Measurements from ENCODE around the gene COX5A. TPM values are rescaled to one million over a fixed set of nuclear protein-coding genes. Genes with fewer than 3 reads are reported as not detected.

The COX5A gene
- 224 TPM for polyA plus RNA-seq (2013, experiment 1 of 4)
- polyA plus RNA-seq (2013, experiment 2 of 4), result 224 TPM
- 240 TPM for polyA plus RNA-seq (2013, experiment 3 of 4)
- 251 TPM for polyA plus RNA-seq (2013, experiment 4 of 4)

DNA sequence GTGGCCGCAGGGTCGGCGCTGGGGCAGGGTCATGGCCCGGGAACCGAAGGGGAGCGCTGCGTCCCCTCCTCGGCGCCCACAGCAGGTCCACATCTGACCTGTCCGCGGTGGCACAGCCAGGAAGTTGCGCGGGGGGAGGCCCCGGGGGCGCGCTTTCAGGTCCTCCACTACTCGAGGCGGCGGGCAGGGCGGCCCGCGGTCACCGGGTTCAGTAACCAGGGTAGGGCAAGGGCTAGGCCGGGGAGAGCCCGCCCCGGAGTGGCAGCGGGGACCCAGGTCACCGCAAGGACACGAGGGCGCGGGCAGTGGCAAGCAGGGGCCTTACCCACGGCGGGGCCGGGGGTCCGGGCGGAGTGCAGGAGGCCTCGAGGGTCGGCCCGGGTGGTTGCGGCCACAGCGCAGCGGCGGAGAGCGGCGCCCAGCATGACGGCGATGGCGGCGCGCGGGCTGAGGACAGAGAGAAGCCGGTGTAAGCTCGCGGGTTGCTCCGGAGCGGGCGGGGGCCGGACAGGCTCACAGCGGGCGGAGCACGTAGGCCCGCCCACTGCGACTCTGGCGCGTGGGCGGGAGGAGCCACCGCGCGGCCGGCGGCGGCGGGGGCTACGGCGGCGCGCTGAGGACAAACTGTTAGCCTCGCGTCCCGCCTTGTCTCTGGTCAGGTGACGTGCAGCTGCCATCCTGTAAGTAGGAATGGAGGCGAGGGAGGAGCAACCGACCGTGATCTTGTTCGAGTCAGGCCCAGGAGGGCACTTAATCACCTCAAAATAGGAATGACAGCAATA, at the start of gene COX5A:
Gene COX5A (minus strand): TSS at position 484 of the 782 bp plus-strand sequence. CDS start 59 bp downstream, at position 425.
- H3K4me3 ChIP-seq (ENCODE audit: insufficient read depth, low read depth, low read length), result peak within 1 kb of the TSS; percentile 89
- peak within 1 kb of the TSS; percentile 89 for H3K27ac ChIP-seq (ENCODE audit: insufficient read depth, low read depth, low read length, poor library complexity, severe bottlenecking)
- 0% methylated on average over 85 of the region's 85 CpGs for WGBS, 2 experiments
- H3K9me3 ChIP-seq (ENCODE audit: control insufficient read depth, low read length), result no peaks in the 10 kb centered on the region
- no peaks in the 10 kb centered on the region for H3K27me3 ChIP-seq (ENCODE audit: control insufficient read depth, insufficient read depth, low read length, poor library complexity, severe bottlenecking)
- no peaks in the 10 kb centered on the region for H3K4me1 ChIP-seq (ENCODE audit: control insufficient read depth, insufficient read depth, low read length)
- no peaks in the 10 kb centered on the region for H3K36me3 ChIP-seq (ENCODE audit: control insufficient read depth, insufficient read depth, low read length)

DNA sequence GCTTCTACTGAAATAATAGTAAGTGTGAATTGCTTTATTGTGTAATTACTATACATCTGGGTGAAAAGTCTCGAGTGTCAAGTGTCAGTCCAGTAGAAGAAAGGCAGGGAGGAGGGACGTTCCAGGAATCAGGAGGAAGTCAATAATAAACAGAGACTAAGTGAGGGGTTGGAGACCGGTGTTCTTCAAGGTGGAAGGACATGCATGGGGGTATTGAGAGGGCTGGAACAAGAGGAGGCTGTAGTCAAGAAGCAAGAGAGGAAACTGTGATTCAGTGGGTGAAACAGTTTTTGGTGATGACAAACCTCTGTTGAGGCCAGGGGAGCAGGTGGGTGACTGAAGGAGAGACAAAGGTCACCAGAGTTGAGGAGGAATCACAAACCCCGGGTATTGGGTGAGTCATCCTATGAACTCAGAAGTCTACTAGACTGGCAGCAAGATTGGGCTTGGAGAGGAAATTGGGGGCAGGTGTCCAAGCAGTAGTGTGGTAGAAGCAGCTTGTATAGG, 45.9 kb upstream of the COX5A start:
- Histone ChIP-seq H3K9me3 (ENCODE audit: control insufficient read depth, low read length) (no peaks in the 10 kb centered on the region), H3K4me3 (ENCODE audit: insufficient read depth, low read depth, low read length) (no peak overlapping the region), H3K27me3 (ENCODE audit: control insufficient read depth, insufficient read depth, low read length, poor library complexity, severe bottlenecking) (no peaks in the 10 kb centered on the region), H3K27ac (ENCODE audit: insufficient read depth, low read depth, low read length, poor library complexity, severe bottlenecking) (no peak overlapping the region), H3K36me3 (ENCODE audit: control insufficient read depth, insufficient read depth, low read length) (no peaks in the 10 kb centered on the region), H3K4me1 (ENCODE audit: control insufficient read depth, insufficient read depth, low read length) (no peaks in the 10 kb centered on the region)
- WGBS, 2 experiments, result 65 to 74% methylated on average over 4 of the region's 4 CpGs

DNA sequence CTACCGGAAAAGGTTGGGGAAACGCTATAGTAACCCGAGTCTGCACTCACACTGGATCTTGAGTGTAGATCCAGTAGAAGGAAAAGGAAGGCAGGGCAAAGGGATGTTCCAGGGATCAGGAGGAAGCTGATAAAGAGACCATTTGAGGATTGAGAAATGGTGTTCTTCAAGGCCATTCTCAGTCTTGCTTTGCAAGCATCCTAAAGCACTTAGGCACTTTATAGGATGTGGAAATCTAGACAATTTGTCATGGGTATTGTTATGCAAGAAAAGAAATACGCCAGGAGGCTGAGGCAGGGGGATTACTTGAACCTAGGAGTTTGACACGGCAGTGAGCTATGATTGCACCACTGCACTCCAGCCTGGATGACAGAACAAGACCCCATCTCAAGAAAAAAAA, 44.3 kb upstream of the COX5A start:
- no peaks in the 10 kb centered on the region for H3K9me3 ChIP-seq (ENCODE audit: control insufficient read depth, low read length)
- H3K27me3 ChIP-seq (ENCODE audit: control insufficient read depth, insufficient read depth, low read length, poor library complexity, severe bottlenecking), result no peaks in the 10 kb centered on the region
- H3K36me3 ChIP-seq (ENCODE audit: control insufficient read depth, insufficient read depth, low read length), result no peaks in the 10 kb centered on the region
- H3K4me1 ChIP-seq (ENCODE audit: control insufficient read depth, insufficient read depth, low read length), result no peaks in the 10 kb centered on the region
- no peak overlapping the region for H3K27ac ChIP-seq (ENCODE audit: insufficient read depth, low read depth, low read length, poor library complexity, severe bottlenecking)
- no peak overlapping the region for H3K4me3 ChIP-seq (ENCODE audit: insufficient read depth, low read depth, low read length)
- 89 to 90% methylated on average over 5 of the region's 5 CpGs for WGBS, 2 experiments

DNA sequence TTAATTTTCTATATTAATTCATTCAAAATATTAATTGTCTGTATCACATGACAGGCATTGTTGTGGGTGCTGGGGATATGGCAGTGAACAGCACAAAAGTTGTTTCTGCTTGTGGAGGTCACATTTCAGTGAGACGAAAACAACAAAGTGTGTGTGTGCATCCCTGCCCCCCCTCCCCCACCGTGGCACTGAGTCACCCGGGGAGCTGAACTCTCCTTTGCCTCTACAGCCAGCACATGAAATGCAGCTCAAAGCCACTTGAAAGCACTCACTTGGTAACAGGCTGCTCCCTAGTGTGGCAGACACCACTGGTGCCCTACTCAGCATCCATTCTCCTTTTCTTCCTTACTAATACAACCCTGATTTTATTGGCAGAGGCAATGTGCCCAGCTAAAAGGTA, 40.6 kb upstream of the COX5A start:
- H3K27ac ChIP-seq (ENCODE audit: insufficient read depth, low read depth, low read length, poor library complexity, severe bottlenecking), result no peak overlapping the region
- WGBS, 2 experiments, result 34 to 39% methylated on average over 3 of the region's 3 CpGs

DNA sequence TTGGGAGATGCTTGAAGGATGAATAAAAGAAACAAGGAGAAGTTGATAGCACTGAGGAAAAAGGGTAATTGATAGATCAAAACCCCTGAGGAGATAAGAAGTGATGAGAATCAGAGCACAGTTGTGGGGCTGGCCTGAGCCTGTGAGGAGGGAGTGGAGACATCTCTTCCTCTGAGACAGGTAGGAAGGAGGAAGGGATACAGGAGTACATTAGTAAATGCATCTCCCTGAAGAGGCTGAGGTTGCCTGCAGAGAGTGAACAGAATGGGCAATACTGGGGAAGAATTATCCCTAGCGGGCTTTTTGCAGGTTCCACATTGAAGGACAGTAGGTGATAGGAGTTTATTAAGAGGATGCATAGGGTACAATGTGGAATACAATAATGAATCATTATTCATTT, 40.2 kb upstream of the COX5A start:
- Histone ChIP-seq H3K27me3 (ENCODE audit: control insufficient read depth, insufficient read depth, low read length, poor library complexity, severe bottlenecking) (no peaks in the 10 kb centered on the region), H3K4me3 (ENCODE audit: insufficient read depth, low read depth, low read length) (no peak overlapping the region), H3K4me1 (ENCODE audit: control insufficient read depth, insufficient read depth, low read length) (no peaks in the 10 kb centered on the region), H3K9me3 (ENCODE audit: control insufficient read depth, low read length) (no peaks in the 10 kb centered on the region), H3K27ac (ENCODE audit: insufficient read depth, low read depth, low read length, poor library complexity, severe bottlenecking) (no peak overlapping the region), H3K36me3 (ENCODE audit: control insufficient read depth, insufficient read depth, low read length) (no peaks in the 10 kb centered on the region)
- WGBS, 2 experiments, result 88 to 96% methylated on average over 1 of the region's 1 CpG

More for the DNA sequence above, 40.6 kb upstream of the COX5A start:
- H3K27me3 ChIP-seq (ENCODE audit: control insufficient read depth, insufficient read depth, low read length, poor library complexity, severe bottlenecking), result no peaks in the 10 kb centered on the region
- H3K9me3 ChIP-seq (ENCODE audit: control insufficient read depth, low read length), result no peaks in the 10 kb centered on the region
- H3K4me1 ChIP-seq (ENCODE audit: control insufficient read depth, insufficient read depth, low read length), result no peaks in the 10 kb centered on the region
- no peaks in the 10 kb centered on the region for H3K36me3 ChIP-seq (ENCODE audit: control insufficient read depth, insufficient read depth, low read length)
- no peak overlapping the region for H3K4me3 ChIP-seq (ENCODE audit: insufficient read depth, low read depth, low read length)

DNA sequence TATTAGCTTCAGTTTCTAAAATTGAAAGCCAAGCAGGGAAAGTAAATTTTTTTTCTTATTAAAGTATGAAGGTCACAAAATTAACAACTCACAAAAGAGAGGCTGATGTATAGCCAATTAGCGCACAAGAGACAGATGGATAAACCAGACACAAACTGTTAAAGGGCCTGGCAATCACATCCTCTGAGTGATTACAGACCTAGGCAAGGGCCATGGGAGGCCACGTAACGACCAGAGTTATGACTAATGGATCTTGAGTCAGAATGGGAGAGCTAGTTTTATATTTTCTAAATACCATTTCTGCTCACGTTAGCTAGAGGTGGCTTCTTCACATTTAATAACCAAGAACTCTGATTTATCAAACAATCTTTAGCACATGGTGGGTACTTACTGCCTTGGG, 39.7 kb upstream of the COX5A start:
- Histone ChIP-seq H3K36me3 (ENCODE audit: control insufficient read depth, insufficient read depth, low read length) (no peaks in the 10 kb centered on the region), H3K4me1 (ENCODE audit: control insufficient read depth, insufficient read depth, low read length) (no peaks in the 10 kb centered on the region), H3K27me3 (ENCODE audit: control insufficient read depth, insufficient read depth, low read length, poor library complexity, severe bottlenecking) (no peaks in the 10 kb centered on the region), H3K27ac (ENCODE audit: insufficient read depth, low read depth, low read length, poor library complexity, severe bottlenecking) (no peak overlapping the region), H3K4me3 (ENCODE audit: insufficient read depth, low read depth, low read length) (no peak overlapping the region), H3K9me3 (ENCODE audit: control insufficient read depth, low read length) (no peaks in the 10 kb centered on the region)
- WGBS, 2 experiments, result 96 to 99% methylated on average over 4 of the region's 4 CpGs

DNA sequence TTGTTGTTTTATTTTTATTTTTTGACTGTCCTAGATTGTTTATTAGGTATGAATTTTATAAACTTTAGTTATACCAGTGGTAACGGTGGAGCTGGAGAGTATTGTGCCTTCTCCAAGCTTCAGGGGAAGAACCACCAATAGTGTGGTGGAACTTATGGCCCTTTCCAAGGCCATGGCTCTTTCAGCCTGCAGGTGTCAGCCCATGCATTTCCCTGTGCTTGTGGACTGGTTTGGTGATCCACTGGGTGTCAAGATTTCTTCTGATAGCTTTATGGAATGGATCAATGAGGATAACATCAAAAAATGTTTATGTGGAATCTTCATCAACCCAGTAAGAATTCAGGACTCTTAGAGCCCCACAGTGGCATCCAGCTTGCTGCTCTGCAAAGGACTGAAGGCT, 38.3 kb upstream of the COX5A start:
- no peaks in the 10 kb centered on the region for H3K9me3 ChIP-seq (ENCODE audit: control insufficient read depth, low read length)
- H3K4me1 ChIP-seq (ENCODE audit: control insufficient read depth, insufficient read depth, low read length), result no peaks in the 10 kb centered on the region
- H3K27me3 ChIP-seq (ENCODE audit: control insufficient read depth, insufficient read depth, low read length, poor library complexity, severe bottlenecking), result no peaks in the 10 kb centered on the region
- H3K4me3 ChIP-seq (ENCODE audit: insufficient read depth, low read depth, low read length), result no peak overlapping the region
- no peaks in the 10 kb centered on the region for H3K36me3 ChIP-seq (ENCODE audit: control insufficient read depth, insufficient read depth, low read length)
- H3K27ac ChIP-seq (ENCODE audit: insufficient read depth, low read depth, low read length, poor library complexity, severe bottlenecking), result no peak overlapping the region
- WGBS, 2 experiments, result 93 to 97% methylated on average over 1 of the region's 1 CpG

DNA sequence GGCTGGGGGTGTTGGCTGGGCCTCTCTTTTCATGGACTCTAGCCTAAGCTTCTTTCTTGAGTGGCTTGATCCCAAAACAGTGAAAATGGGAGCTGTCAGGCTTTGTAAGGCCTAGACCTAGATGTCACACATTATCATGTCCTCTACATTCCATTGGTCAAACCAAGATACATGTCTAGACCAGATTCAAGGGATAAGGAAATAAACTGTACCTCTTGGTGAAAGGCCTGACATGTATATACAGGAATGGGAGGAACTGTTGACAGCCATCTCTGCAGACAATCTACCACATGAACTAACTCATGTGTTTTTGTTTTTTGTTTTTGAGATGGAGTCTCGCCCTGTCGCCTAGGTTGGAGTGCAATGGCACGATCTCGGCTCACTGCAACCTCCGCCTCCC, 29.8 kb upstream of the COX5A start:
- Histone ChIP-seq H3K27me3 (ENCODE audit: control insufficient read depth, insufficient read depth, low read length, poor library complexity, severe bottlenecking) (no peaks in the 10 kb centered on the region), H3K4me1 (ENCODE audit: control insufficient read depth, insufficient read depth, low read length) (no peaks in the 10 kb centered on the region), H3K36me3 (ENCODE audit: control insufficient read depth, insufficient read depth, low read length) (no peaks in the 10 kb centered on the region), H3K9me3 (ENCODE audit: control insufficient read depth, low read length) (no peaks in the 10 kb centered on the region), H3K27ac (ENCODE audit: insufficient read depth, low read depth, low read length, poor library complexity, severe bottlenecking) (no peak overlapping the region), H3K4me3 (ENCODE audit: insufficient read depth, low read depth, low read length) (no peak overlapping the region)
- 96 to 98% methylated on average over 5 of the region's 5 CpGs for WGBS, 2 experiments

DNA sequence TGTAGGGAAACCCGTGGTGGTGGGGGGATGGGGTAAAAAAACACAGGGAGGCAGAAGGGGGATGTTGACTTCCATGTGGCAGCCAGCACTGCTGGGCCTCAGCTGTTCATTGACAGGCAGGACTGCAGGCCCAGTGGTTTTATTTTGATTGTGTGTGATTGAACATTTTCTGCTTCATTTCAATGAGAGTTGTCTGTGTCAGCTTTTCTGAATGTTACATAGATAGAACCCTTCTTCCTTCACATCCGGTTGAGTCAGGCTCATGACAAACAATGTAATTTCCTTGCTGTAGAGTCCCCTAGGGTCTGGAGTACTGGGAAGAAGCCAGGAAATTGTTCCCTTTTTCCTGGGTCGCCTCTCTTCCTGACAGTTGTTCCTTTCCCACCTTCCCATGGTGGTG, 26.9 kb upstream of the COX5A start:
- Histone ChIP-seq H3K4me3 (ENCODE audit: insufficient read depth, low read depth, low read length) (no peak overlapping the region), H3K27me3 (ENCODE audit: control insufficient read depth, insufficient read depth, low read length, poor library complexity, severe bottlenecking) (peaks cover 18% of the 10 kb centered on the region), H3K9me3 (ENCODE audit: control insufficient read depth, low read length) (no peaks in the 10 kb centered on the region), H3K36me3 (ENCODE audit: control insufficient read depth, insufficient read depth, low read length) (no peaks in the 10 kb centered on the region), H3K4me1 (ENCODE audit: control insufficient read depth, insufficient read depth, low read length) (no peaks in the 10 kb centered on the region), H3K27ac (ENCODE audit: insufficient read depth, low read depth, low read length, poor library complexity, severe bottlenecking) (no peak overlapping the region)
- 38 to 46% methylated on average over 3 of the region's 3 CpGs for WGBS, 2 experiments

DNA sequence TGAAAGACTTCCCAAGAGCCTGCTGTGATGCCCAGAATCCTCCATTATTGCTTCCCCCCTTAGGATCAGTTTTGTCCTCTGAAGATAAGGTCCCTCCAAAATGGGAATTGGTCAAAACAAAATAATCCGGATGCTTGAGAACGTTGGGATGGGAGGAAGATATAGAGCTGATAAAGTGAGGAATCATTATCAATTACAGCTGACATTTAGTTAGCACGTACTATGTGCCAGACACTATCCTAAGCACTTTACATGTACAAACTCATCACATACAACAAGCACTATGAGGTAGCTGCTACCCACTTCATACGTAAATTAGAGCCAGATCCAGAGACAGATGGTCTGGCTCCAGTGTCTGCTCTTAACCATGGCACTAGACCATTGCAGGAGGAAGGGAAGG, 25.3 kb upstream of the COX5A start:
- no peak overlapping the region for H3K27ac ChIP-seq (ENCODE audit: insufficient read depth, low read depth, low read length, poor library complexity, severe bottlenecking)
- H3K4me3 ChIP-seq (ENCODE audit: insufficient read depth, low read depth, low read length), result no peak overlapping the region
- peaks cover 34% of the 10 kb centered on the region for H3K27me3 ChIP-seq (ENCODE audit: control insufficient read depth, insufficient read depth, low read length, poor library complexity, severe bottlenecking)
- no peaks in the 10 kb centered on the region for H3K9me3 ChIP-seq (ENCODE audit: control insufficient read depth, low read length)
- WGBS, 2 experiments, result 91 to 95% methylated on average over 4 of the region's 4 CpGs
- peaks cover 7% of the 10 kb centered on the region for H3K4me1 ChIP-seq (ENCODE audit: control insufficient read depth, insufficient read depth, low read length)
- H3K36me3 ChIP-seq (ENCODE audit: control insufficient read depth, insufficient read depth, low read length), result no peaks in the 10 kb centered on the region

Data from ectodermal cell (in vitro differentiated cells).